ENCODE results near the gene EDC4.
A peak's percentile ranks its signal among the peaks of the same experiment; 100 is the strongest.

DNA sequence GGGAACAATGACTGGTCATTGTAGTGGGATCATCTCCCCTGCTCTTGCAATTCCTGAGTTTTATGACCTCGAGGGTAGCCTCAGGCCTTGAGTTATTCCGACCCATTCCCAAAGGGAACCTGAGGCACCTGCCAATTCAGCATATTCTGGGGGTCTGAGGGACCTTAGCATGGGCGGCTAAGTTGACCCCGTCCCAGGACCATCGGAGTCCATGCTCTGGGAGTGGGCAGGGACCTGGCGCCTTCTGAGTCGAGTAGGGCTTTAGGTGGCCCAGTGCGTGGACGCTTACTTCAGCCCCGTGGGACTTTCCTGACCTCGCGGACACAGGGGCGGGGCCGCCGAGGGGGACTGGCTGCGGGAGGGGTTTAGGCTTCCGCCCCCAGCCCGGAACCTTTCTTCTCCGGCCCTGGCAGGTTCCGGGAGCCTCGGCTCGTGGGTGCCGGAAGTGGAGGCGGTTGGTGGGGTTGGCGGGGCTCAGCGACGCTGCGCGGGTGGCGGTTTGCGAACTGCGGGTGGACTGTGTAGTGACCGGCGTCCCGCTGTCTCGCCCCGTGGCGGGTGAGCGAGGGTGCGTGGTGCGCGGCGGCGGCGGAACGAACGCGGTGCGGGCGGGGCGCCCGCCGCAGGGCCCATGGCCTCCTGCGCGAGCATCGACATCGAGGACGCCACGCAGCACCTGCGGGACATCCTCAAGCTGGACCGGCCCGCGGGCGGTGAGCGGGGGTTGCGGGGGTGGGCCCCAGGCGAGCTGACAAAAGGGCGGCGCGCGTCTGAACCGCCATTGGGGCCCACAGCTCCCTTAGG, at the start of gene EDC4:
- TF ChIP-seq POLR2A (IDR thresholded peaks at IDR 0.05) (peak in 2 of 3 donors; percentile 5 to 76), CTCF (IDR thresholded peaks at IDR 0.05 in 8 of 11, conservative IDR thresholded peaks at IDR 0.05 in 3 of 11) (peak in 4 of 11 experiments; percentile 6 to 33 (median 20))

Measured in spleen (tissue), 7 donors.